ENCODE results near the gene RIC8B.

Gene RIC8B

GRCh38 chr12:106907411-106907810 is 132.9 kb downstream of the RIC8B start:
- DNase-seq: no peak
- H3K9me3 ChIP-seq (replicated peaks; ENCODE audit: insufficient read depth, low read length): no peaks in the 10 kb centered on the region
- H3K9ac ChIP-seq (ENCODE audit: low read length): no peak overlapping the region
- no peak overlapping the region for H3K4me3 ChIP-seq (ENCODE audit: low read length)
- no peaks in the 10 kb centered on the region for H3K27me3 ChIP-seq (replicated peaks; ENCODE audit: insufficient read depth, low read length)
- peaks cover 17% of the 10 kb centered on the region for H3K4me1 ChIP-seq (ENCODE audit: low read length)
- no peaks in the 10 kb centered on the region for H3F3A ChIP-seq (ENCODE audit: insufficient read depth, low read length)
- H3K36me3 ChIP-seq (replicated peaks; ENCODE audit: insufficient read depth, low read length): no peaks in the 10 kb centered on the region
- no peaks in the 10 kb centered on the region for H3K79me2 ChIP-seq (ENCODE audit: low read length)
- TF ChIP-seq CTCF (IDR thresholded peaks at IDR 0.05; ENCODE audit: low read length) (no peak; the same call in 1 of the 2 replicates), EZH2phosphoT487 (IDR thresholded peaks at IDR 0.05; ENCODE audit: low read length) (no peak), EZH2 (optimal IDR thresholded peaks at IDR 0.05; ENCODE audit: low read depth, low read length) (no peak)
- no peaks in the 10 kb centered on the region for H4K20me1 ChIP-seq (ENCODE audit: insufficient read depth, low read length)
- H2AFZ ChIP-seq (ENCODE audit: low read length): no peak overlapping the region
- no peaks in the 10 kb centered on the region for H3K9me2 ChIP-seq (replicated peaks; ENCODE audit: insufficient read depth, low read length)
- no peak overlapping the region for H3K27ac ChIP-seq (ENCODE audit: low read length)
- no peak overlapping the region for H3K4me2 ChIP-seq (ENCODE audit: low read depth, low read length)

- no peaks in the 10 kb centered on the region for H3K36me3 ChIP-seq (replicated peaks; ENCODE audit: insufficient read depth, low read length)
- no peak for DNase-seq
- H4K20me1 ChIP-seq (ENCODE audit: insufficient read depth, low read length): no peaks in the 10 kb centered on the region
- no peak overlapping the region for H2AFZ ChIP-seq (ENCODE audit: low read length)
- no peak for TF ChIP-seq EZH2phosphoT487 (IDR thresholded peaks at IDR 0.05; ENCODE audit: low read length)
- no peak for TF ChIP-seq CTCF (IDR thresholded peaks at IDR 0.05; ENCODE audit: low read length)
- TF ChIP-seq EZH2 (optimal IDR thresholded peaks at IDR 0.05; ENCODE audit: low read depth, low read length): no peak
- no peaks in the 10 kb centered on the region for H3K79me2 ChIP-seq (ENCODE audit: low read length)
- H3K9ac ChIP-seq (ENCODE audit: low read length): no peak overlapping the region
- no peaks in the 10 kb centered on the region for H3K9me2 ChIP-seq (replicated peaks; ENCODE audit: insufficient read depth, low read length)
- no peaks in the 10 kb centered on the region for H3K27me3 ChIP-seq (replicated peaks; ENCODE audit: insufficient read depth, low read length)
- no peaks in the 10 kb centered on the region for H3K9me3 ChIP-seq (replicated peaks; ENCODE audit: insufficient read depth, low read length)
- H3K4me2 ChIP-seq (ENCODE audit: low read depth, low read length): no peak overlapping the region
- no peak overlapping the region for H3K4me3 ChIP-seq (ENCODE audit: low read length)
- no peak overlapping the region for H3K27ac ChIP-seq (ENCODE audit: low read length)
- H3K4me1 ChIP-seq (ENCODE audit: low read length): peaks cover 17% of the 10 kb centered on the region
- no peaks in the 10 kb centered on the region for H3F3A ChIP-seq (ENCODE audit: insufficient read depth, low read length)
Observed at GRCh38 chr12:106907846-106908245, 133.4 kb downstream of the RIC8B start.

- no peaks in the 10 kb centered on the region for H3F3A ChIP-seq (ENCODE audit: insufficient read depth, low read length)
- no peaks in the 10 kb centered on the region for H3K9me2 ChIP-seq (replicated peaks; ENCODE audit: insufficient read depth, low read length)
- no peak overlapping the region for H3K27ac ChIP-seq (ENCODE audit: low read length)
- peaks cover 17% of the 10 kb centered on the region for H3K4me1 ChIP-seq (ENCODE audit: low read length)
- no peak for DNase-seq
- TF ChIP-seq CTCF (IDR thresholded peaks at IDR 0.05; ENCODE audit: low read length) (no peak), EZH2 (optimal IDR thresholded peaks at IDR 0.05; ENCODE audit: low read depth, low read length) (no peak), EZH2phosphoT487 (IDR thresholded peaks at IDR 0.05; ENCODE audit: low read length) (no peak)
- no peak overlapping the region for H3K9ac ChIP-seq (ENCODE audit: low read length)
- no peaks in the 10 kb centered on the region for H3K27me3 ChIP-seq (replicated peaks; ENCODE audit: insufficient read depth, low read length)
- H3K9me3 ChIP-seq (replicated peaks; ENCODE audit: insufficient read depth, low read length): no peaks in the 10 kb centered on the region
- H3K4me2 ChIP-seq (ENCODE audit: low read depth, low read length): no peak overlapping the region
- no peaks in the 10 kb centered on the region for H3K36me3 ChIP-seq (replicated peaks; ENCODE audit: insufficient read depth, low read length)
- H3K4me3 ChIP-seq (ENCODE audit: low read length): no peak overlapping the region
- H4K20me1 ChIP-seq (ENCODE audit: insufficient read depth, low read length): no peaks in the 10 kb centered on the region
- H2AFZ ChIP-seq (ENCODE audit: low read length): no peak overlapping the region
- no peaks in the 10 kb centered on the region for H3K79me2 ChIP-seq (ENCODE audit: low read length)
Observed at GRCh38 chr12:106908561-106908960, 134.1 kb downstream of the RIC8B start.

Data from MM.1S (cell line).